B cell (primary cell): ENCODE data around the gene ZNF609.

Experiments
- EZH2 ChIP-seq: IDR thresholded peaks from 2 replicates; pipeline ENCODE4 v1.6.1; 2012; ENCODE audit warnings: borderline replicate concordance, low read depth, mild to moderate bottlenecking, moderate library complexity, low read length; ENCODE audit not compliant: insufficient read depth, poor library complexity, severe bottlenecking
- TF ChIP-seq, protein P1 (sequence below): fragments of 200-600 bp; IDR thresholded peaks from one replicate; pipeline ENCODE4 v1.8.0; 2022; ENCODE audit warnings: antibody characterized with exemption, mild to moderate bottlenecking

DNA sequence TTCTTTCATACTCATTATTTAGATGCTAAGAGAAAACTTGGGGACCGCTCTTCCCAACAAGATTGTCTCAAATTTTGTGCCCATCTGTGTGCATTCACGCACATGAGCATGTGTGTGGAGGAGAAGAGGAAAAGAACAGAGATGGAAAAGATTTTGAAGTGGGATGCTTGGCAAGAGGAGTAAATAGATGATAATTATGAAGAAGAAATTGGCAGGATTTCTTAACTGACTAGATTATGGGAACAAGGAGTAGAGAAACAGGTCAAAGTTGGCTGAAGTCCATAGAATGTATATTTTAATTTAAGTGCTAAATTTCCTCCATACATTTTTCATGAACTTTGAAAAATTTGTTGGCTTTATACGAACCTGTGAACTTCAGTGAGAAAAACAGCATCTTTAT is 100.1 kb downstream of the ZNF609 start:
- TF ChIP-seq, protein P1, sequence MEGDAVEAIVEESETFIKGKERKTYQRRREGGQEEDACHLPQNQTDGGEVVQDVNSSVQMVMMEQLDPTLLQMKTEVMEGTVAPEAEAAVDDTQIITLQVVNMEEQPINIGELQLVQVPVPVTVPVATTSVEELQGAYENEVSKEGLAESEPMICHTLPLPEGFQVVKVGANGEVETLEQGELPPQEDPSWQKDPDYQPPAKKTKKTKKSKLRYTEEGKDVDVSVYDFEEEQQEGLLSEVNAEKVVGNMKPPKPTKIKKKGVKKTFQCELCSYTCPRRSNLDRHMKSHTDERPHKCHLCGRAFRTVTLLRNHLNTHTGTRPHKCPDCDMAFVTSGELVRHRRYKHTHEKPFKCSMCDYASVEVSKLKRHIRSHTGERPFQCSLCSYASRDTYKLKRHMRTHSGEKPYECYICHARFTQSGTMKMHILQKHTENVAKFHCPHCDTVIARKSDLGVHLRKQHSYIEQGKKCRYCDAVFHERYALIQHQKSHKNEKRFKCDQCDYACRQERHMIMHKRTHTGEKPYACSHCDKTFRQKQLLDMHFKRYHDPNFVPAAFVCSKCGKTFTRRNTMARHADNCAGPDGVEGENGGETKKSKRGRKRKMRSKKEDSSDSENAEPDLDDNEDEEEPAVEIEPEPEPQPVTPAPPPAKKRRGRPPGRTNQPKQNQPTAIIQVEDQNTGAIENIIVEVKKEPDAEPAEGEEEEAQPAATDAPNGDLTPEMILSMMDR = no peak
- TF ChIP-seq EZH2 = no peak
